ENCODE measurements around the gene SFI1. TPM values are rescaled to one million over a fixed set of nuclear protein-coding genes. Genes with fewer than 3 reads are reported as not detected.
"Not testable (repeated sequence)": the region's sequence is repeated elsewhere in the genome, so short reads cannot be mapped to it uniquely, and the experiment has no call there.

The SFI1 gene
- total RNA-seq, 2 donors from 2014 or later, result 42.0 to 52.6 TPM

DNA sequence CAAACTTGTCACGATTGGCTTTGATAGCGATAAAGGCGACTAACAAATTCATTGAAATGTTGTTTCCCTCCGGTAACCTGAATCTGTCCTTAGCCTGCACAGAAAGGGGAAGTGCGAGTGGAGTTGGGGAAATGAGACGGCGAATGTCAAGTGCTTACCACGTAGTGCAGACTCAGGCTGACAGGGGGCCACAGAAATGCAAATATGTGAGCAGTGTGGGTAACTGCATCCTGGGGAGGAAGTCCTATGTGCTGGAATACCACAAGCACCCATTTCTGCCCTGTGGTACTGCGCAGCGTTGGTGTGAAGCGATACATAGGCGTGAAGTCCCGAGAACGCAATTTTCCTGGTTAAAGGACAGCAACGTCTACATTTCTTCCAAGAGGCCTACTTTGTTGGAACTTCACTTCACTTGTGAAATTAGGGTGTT is 5.8 kb upstream of the SFI1 start:
- 8% methylated on average over 14 to 15 of the region's 15 CpGs for WGBS, 2 experiments (ENCODE audit: insufficient coverage in 1 of 2, insufficient read length in 1 of 2)
- H3K4me3 ChIP-seq (ENCODE audit: low read length), result peak overlapping the region; percentile 93
- Mint-ChIP-seq H3K27ac (peak overlapping the region; percentile 77), H3K27me3 (ENCODE audit: insufficient read depth) (peaks cover 34% of the 10 kb centered on the region), H3K36me3 (ENCODE audit: low read depth) (peaks cover 14% of the 10 kb centered on the region), H3K4me1 (peaks cover 22% of the 10 kb centered on the region), H3K9me3 (no peaks in the 10 kb centered on the region), H3K4me3 (peak overlapping the region; percentile 79)
- peak; percentile 68 for DNase-seq
- H3K27ac ChIP-seq (ENCODE audit: low read depth, low read length), result peak overlapping the region; percentile 98
- H3K4me1 ChIP-seq (ENCODE audit: control insufficient read depth, insufficient read depth, low read length), result no peaks in the 10 kb centered on the region
- TF ChIP-seq, protein P1, sequence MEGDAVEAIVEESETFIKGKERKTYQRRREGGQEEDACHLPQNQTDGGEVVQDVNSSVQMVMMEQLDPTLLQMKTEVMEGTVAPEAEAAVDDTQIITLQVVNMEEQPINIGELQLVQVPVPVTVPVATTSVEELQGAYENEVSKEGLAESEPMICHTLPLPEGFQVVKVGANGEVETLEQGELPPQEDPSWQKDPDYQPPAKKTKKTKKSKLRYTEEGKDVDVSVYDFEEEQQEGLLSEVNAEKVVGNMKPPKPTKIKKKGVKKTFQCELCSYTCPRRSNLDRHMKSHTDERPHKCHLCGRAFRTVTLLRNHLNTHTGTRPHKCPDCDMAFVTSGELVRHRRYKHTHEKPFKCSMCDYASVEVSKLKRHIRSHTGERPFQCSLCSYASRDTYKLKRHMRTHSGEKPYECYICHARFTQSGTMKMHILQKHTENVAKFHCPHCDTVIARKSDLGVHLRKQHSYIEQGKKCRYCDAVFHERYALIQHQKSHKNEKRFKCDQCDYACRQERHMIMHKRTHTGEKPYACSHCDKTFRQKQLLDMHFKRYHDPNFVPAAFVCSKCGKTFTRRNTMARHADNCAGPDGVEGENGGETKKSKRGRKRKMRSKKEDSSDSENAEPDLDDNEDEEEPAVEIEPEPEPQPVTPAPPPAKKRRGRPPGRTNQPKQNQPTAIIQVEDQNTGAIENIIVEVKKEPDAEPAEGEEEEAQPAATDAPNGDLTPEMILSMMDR (conservative IDR thresholded peaks at IDR 0.05), result peak; percentile 23
- peaks cover 22% of the 10 kb centered on the region for H3K36me3 ChIP-seq (ENCODE audit: control insufficient read depth, insufficient read depth, low read length)
- H3K9ac ChIP-seq (ENCODE audit: extremely low read depth, low read length, poor library complexity, severe bottlenecking), result peak overlapping the region; percentile 80
- peaks cover 23% of the 10 kb centered on the region for H3K27me3 ChIP-seq (ENCODE audit: control insufficient read depth, insufficient read depth, low read length, poor library complexity, severe bottlenecking)
- no peaks in the 10 kb centered on the region for H3K9me3 ChIP-seq (ENCODE audit: control insufficient read depth, low read length)

DNA sequence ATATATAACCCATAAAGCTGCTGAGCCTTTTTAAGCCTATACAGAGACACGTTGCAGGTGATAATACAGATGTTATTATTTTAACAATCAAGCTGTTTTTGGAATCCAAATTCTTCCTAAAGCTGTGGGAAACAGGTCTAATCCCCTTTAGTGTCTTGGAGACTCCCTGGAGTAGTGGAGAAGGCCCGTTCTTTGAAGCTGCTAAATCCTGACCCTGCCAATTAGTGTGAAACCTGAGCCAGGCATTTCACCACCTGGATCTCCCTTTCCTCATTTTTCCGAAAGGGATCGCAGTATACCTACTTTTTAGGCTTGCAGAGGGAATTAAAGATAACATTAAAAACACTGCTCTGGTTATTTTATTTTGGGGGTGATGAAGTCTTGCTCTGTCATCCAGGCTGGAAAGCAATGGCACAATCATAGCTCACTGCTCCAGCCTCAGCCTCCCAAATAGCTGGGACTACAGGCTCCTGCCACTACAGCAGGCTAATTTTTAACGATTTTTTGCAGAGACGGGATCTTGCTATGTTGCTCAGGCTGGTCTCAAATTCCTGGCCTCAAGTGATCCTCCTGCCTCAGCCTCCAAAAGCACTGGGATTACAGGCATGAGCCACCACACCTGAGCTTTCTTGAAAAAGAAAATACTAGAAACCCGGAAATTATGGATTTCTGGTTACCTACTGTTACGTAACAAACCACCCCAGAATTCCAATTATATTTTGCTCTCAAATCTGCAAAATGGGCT is 4.9 kb upstream of the SFI1 start:
- peak overlapping the region; percentile 80 for H3K9ac ChIP-seq (ENCODE audit: extremely low read depth, low read length, poor library complexity, severe bottlenecking)
- TF ChIP-seq, protein P1 (conservative IDR thresholded peaks at IDR 0.05), result no peak
- 63 to 67% methylated on average over 6 to 7 of the region's 8 CpGs for WGBS, 2 experiments (ENCODE audit: insufficient coverage in 1 of 2, insufficient read length in 1 of 2)

DNA sequence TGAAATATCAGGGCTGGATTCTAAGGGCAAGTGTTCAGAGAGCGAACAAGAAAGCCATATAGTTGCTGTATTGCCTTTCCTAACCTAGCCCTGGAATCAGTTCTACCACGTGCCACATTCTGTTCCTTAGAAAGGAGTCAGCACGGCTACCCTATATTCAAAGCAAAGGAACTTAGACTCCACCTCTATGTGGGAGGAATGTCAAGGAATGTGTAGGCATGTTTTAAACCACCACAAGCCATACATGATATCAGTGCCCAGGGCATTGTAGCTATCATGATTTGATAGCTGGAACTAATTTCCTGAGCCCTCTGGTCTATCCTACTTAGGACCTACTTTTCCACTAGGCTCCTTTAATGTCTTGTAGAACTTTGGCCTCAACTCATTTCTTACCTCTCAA is 4.2 kb upstream of the SFI1 start:
- no peak for DNase-seq
- Mint-ChIP-seq H3K4me3 (no peak overlapping the region), H3K27ac (no peak overlapping the region), H3K36me3 (ENCODE audit: low read depth) (peaks cover 6% of the 10 kb centered on the region), H3K9me3 (no peaks in the 10 kb centered on the region), H3K27me3 (ENCODE audit: insufficient read depth) (peaks cover 42% of the 10 kb centered on the region), H3K4me1 (peaks cover 24% of the 10 kb centered on the region)
- Histone ChIP-seq H3K36me3 (ENCODE audit: control insufficient read depth, insufficient read depth, low read length) (peaks cover 13% of the 10 kb centered on the region), H3K9me3 (ENCODE audit: control insufficient read depth, low read length) (peaks cover 3% of the 10 kb centered on the region), H3K27ac (ENCODE audit: low read depth, low read length) (no peak overlapping the region), H3K9ac (ENCODE audit: extremely low read depth, low read length, poor library complexity, severe bottlenecking) (no peak overlapping the region), H3K4me1 (ENCODE audit: control insufficient read depth, insufficient read depth, low read length) (no peaks in the 10 kb centered on the region), H3K4me3 (ENCODE audit: low read length) (no peak overlapping the region), H3K27me3 (ENCODE audit: control insufficient read depth, insufficient read depth, low read length, poor library complexity, severe bottlenecking) (peaks cover 28% of the 10 kb centered on the region)
- WGBS, 2 experiments (ENCODE audit: insufficient coverage in 1 of 2, insufficient read length in 1 of 2), result 86 to 100% methylated on average over 2 to 3 of the region's 3 CpGs
- TF ChIP-seq, protein P1 (conservative IDR thresholded peaks at IDR 0.05), result no peak

More for the DNA sequence above, 4.9 kb upstream of the SFI1 start:
- peaks cover 23% of the 10 kb centered on the region for H3K27me3 ChIP-seq (ENCODE audit: control insufficient read depth, insufficient read depth, low read length, poor library complexity, severe bottlenecking)
- peaks cover 19% of the 10 kb centered on the region for H3K36me3 ChIP-seq (ENCODE audit: control insufficient read depth, insufficient read depth, low read length)
- Mint-ChIP-seq H3K4me1 (peaks cover 24% of the 10 kb centered on the region), H3K36me3 (ENCODE audit: low read depth) (peaks cover 12% of the 10 kb centered on the region), H3K4me3 (peak overlapping the region; percentile 79), H3K9me3 (no peaks in the 10 kb centered on the region), H3K27me3 (ENCODE audit: insufficient read depth) (peaks cover 37% of the 10 kb centered on the region), H3K27ac (peak overlapping the region; percentile 77)
- no peak overlapping the region for H3K27ac ChIP-seq (ENCODE audit: low read depth, low read length)
- H3K4me1 ChIP-seq (ENCODE audit: control insufficient read depth, insufficient read depth, low read length), result no peaks in the 10 kb centered on the region
- H3K9me3 ChIP-seq (ENCODE audit: control insufficient read depth, low read length), result no peaks in the 10 kb centered on the region
- H3K4me3 ChIP-seq (ENCODE audit: low read length), result peak overlapping the region; percentile 93
- DNase-seq, result peak; percentile 73

DNA sequence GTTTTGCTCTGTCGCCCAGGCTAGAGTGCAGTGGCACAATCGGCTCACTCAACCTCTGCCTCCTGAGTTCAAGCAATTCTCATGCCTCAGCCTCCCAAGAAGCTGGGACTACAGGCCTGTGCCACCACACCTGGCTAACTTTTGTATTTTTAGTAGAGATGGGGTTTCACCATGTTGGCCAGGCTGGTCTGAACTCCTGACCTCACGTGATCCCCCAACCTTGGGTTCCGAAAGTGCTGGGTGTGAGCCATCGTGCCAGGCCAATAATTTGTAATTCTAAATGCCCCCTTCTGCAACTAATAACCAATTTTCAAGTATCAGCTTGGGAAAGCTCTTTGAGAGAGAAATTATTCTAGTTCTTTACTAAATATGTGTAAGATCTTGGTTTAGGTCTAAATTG is 3.0 kb upstream of the SFI1 start:
- H3K27ac ChIP-seq (ENCODE audit: low read depth, low read length); DNase-seq; H3K36me3 ChIP-seq (ENCODE audit: control insufficient read depth, insufficient read depth, low read length); H3K4me1 ChIP-seq (ENCODE audit: control insufficient read depth, insufficient read depth, low read length); H3K9ac ChIP-seq (ENCODE audit: extremely low read depth, low read length, poor library complexity, severe bottlenecking); H3K36me3 Mint-ChIP-seq (ENCODE audit: low read depth); H3K27ac Mint-ChIP-seq; H3K4me3 Mint-ChIP-seq; H3K4me3 ChIP-seq (ENCODE audit: low read length); H3K9me3 Mint-ChIP-seq: not testable (repeated sequence)
- Histone ChIP-seq H3K27me3 (ENCODE audit: control insufficient read depth, insufficient read depth, low read length, poor library complexity, severe bottlenecking) (peaks cover 31% of the 10 kb centered on the region), H3K9me3 (ENCODE audit: control insufficient read depth, low read length) (peaks cover 12% of the 10 kb centered on the region)
- Mint-ChIP-seq H3K27me3 (ENCODE audit: insufficient read depth) (peaks cover 47% of the 10 kb centered on the region), H3K4me1 (peaks cover 22% of the 10 kb centered on the region)
- 91 to 98% methylated on average over 3 to 5 of the region's 5 CpGs for WGBS, 2 experiments (ENCODE audit: insufficient coverage in 1 of 2, insufficient read length in 1 of 2)
